GM13976 (cell line): ENCODE measurements around the gene ACTG2.

Experiments used
- DNase-seq: peaks from one replicate; pipeline ENCODE4 v3.0.0; 2012; ENCODE audit warnings: low spot score
- CTCF ChIP-seq: IDR thresholded peaks from 2 replicates; pipeline ENCODE4 v1.5.1; 2012; ENCODE audit warnings: borderline replicate concordance, mild to moderate bottlenecking; ENCODE audit not compliant: insufficient read depth; ENCODE audit errors: extremely low read depth, missing control alignments, control extremely low read depth
- in situ Hi-C: fragments of 300-500 bp; cut with MboI; formaldehyde crosslinking; loops from one replicate; pipeline ENCODE4 v1.12.0; 2022; ENCODE audit warnings: low sequenced_read_pairs, mixed read lengths, inconsistent platforms; ENCODE audit not compliant: unreplicated experiment

ACTG2 gene

GRCh38 chr2:73949802-73950201 is 57.0 kb downstream of the ACTG2 start:
- in situ Hi-C loops = no loop called here
- TF ChIP-seq CTCF = no peak
- no peak for DNase-seq

GRCh38 chr2:73952499-73953446 is 60.0 kb downstream of the ACTG2 start:
- in situ Hi-C loops = no loop called here
- no peak for TF ChIP-seq CTCF
- no peak for DNase-seq

- in situ Hi-C loops = no loop called here
- no peak for TF ChIP-seq CTCF
- DNase-seq = no peak
Observed at GRCh38 chr2:73956218-73956865, 63.5 kb downstream of the ACTG2 start.

- no peak for TF ChIP-seq CTCF
- DNase-seq = no peak
- in situ Hi-C loops = no loop called here
Observed at GRCh38 chr2:73961274-73961673, 68.5 kb downstream of the ACTG2 start.

- TF ChIP-seq CTCF = no peak
- no peak for DNase-seq
- in situ Hi-C loops = no loop called here
Observed at GRCh38 chr2:73961823-73962615, 69.2 kb downstream of the ACTG2 start.

- DNase-seq = no peak
- no peak for TF ChIP-seq CTCF
- in situ Hi-C loops = no loop called here
Observed at GRCh38 chr2:73962798-73963197, 70.0 kb downstream of the ACTG2 start.
